Eye (tissue), 1 donor: ENCODE results near the gene ARHGAP18.

Experiments used
- DNase-seq: peaks from one replicate; pipeline ENCODE4 v3.0.0-alpha.2; 2015

The ARHGAP18 gene

DNA sequence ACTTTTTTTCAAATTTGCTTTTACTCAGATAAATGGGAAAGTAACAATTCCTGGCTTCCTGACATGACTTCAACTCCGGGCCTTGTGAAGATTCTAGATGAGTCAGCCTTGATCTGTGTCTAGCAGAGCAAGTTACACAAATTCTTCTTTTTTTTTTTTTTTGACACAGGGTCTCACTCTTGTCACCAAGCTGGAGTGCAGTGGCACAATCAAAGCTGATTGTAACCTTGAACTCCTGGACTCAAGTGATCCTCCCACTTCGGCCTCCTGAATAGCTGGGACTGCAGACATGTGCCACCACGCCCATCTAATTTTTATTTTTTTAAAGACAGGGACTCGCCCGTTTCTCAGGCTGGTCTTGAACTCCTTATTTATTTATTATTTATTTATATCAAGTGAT is 7.3 kb upstream of the ARHGAP18 start:
- DNase-seq, result no peak

DNA sequence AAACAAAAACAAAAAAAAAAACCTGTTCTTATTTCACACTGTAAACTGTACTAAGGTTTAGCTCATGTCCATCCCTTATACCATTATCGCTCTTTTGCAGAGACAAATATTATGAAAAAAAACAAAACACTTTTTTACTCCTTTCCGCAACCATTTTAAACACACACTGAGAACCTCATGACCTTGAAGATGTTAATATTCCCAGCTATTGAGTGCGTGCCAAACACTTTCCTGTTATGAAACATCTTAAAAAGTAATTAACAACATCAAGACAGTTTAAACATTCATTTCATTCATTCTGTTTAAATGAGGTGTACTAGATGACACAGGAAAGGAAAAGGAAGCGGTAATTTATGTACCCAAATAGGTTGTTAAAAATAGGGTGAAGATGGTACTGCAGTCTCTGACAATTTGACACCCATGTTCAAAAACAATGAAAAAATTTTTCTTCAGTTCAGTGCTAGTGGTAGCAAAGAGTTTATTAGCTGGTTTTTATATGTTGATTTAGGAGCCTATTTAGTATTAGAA is 3.9 kb upstream of the ARHGAP18 start:
- no peak for DNase-seq

DNA sequence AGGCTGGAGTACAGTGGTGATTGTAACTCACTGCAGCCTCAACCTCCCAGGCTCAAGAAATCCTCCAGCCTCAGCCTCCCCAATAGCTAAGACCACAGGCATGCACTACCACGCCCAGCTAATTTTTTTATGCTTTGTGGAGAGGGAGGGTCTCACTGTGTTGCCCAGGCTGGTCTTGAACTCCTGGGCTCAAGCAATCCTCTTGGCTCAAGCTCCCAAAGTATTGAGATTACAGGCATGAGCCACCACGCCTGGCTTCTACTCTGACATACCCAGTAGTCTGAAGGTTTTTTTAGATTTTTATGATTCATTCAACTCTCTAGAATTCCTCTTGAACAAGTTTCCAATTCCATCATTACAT is 1.3 kb upstream of the ARHGAP18 start:
- DNase-seq, result no peak

DNA sequence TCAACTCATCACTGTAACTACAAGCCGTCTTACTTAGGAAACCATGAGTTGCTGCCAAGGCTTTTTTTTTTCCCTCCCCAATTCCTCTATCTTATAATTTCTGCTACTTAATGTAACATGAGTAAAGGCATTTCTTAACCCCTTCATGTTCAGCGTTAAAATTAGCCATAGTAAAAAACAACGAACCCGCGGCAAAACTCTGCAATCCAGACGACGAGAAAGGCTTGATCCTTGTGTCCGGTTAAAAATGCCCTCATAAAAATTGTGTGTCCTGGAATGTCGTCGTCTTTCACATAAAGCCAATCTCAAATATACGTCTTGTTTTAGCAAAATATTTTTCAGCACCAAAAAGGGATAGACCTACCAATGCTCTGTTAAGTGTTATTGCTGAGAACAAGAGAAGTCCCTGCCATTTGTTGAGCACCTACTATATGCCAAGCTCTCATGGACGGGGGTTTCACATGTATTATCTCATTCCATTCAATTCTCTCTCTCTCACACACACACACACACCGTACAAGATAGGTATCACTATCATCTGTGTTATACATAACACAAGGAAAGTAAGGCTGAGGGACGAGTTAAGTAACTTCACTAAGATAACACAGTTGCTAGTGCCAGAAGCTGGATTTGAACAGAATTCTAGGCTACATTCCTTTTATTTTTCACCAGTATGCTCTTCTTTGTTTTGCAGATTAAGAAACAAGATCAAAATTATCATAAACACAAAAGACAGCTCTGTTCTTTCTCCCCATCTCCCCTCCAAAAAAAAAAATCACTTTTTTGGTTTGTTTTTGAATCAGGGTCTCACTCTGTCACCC is 683 bp upstream of the ARHGAP18 start:
- DNase-seq, result peak; percentile 33

DNA sequence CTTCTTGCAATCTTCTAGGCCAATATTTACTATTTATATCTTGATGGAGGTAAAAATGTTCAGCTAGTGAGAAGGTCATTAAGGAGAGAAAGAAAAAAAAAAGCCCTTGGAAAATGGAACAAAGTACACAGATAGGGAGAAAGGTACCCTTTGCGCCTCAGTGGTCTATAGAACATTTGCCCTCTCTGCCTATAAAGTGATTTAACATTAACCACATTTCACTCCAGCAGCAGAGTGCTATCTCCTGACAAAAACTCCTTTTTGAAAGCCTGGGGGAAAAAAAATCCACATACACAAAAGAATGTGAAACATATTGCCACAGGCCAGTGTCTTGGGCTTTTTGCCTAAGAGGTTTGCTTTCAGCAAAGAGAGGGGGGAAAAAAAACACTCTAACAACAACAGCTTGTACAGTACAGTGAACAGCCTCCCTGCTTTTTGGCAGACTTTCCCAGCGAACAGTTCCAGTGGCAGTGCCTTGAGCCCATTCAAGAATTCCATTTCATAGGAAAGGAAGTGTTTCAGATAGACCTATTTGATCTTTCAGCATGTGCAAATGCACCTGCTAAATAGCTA is 695 bp downstream of the ARHGAP18 start:
- peak; percentile 66 for DNase-seq

DNA sequence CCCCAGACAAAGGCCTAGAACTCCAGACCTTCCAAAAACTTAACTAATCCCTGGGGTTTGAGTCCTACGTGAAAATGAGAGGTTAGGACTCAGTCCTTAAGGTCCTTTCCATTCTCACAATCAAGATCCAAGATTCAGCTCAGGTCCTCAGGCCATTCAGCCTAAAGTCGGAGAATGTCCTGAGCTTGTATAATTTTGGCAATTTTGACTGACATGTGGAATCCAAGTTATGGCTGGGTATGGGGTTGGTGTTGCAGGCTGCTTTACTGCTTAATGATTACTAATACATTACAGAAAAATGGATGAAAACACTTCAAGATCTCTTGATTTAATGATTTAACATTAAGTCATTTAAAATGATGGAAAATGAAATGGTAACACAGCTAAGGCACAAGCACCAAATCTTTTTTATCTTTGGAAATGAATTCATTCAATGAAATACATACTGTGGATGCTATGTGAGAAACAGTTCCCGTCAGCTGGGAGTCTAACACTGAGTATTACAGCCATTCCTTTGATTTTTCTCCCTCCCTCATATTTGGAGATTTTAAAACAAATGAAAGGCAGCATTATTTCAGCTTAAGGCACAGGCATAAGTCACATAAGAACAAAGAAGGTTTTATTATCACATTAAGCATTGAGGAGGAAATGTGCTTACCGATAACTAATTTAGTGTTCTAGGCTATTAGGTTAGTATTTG is 1.3 kb downstream of the ARHGAP18 start:
- DNase-seq, result no peak

DNA sequence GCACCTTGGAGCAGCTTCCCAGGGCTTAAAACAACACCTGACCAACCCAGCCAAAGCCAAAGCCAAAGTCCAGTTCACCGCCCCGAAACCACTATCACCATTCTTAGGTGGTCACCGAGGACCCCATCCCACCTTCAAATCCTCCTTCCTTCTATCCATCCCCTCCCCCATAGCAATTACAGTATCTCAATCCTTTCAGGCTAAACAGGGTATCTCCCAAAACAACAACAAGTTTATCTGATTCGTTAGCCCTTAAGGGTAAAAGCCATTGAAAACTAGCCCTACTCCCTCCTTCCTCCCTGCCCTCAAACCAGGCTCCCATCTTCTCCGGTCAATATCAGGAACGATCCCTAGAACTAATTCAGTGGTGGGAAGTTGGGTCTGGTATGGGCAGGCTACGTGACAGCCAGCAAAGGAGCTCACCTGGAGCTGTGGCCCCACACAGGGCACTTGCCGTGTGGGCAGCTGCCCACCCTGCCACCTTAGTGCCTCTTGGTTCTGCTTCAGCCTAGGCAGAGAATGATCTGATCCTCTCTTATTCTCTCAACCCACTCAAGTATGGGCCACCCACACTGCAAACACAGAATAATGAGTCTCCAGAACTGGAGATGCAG is 2.0 kb downstream of the ARHGAP18 start:
- DNase-seq, result no peak

DNA sequence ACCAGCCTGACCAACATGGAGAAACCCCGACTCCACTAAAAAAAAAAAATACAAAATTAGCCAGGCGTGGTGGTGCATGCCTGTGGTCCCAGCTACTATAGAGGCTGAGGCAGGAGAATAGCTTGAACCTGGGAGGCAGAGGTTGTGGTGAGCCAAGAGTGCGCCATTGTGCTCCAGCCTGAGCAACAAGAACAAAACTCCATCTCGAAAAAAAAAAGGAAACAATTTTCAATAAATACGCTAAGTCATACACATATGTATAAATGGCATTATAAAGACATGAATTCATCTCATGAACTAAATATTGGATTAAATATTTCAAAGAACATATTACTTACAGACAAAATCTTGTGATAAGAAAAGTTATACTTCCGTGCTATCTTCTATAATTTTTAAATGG is 2.9 kb downstream of the ARHGAP18 start:
- no peak for DNase-seq

DNA sequence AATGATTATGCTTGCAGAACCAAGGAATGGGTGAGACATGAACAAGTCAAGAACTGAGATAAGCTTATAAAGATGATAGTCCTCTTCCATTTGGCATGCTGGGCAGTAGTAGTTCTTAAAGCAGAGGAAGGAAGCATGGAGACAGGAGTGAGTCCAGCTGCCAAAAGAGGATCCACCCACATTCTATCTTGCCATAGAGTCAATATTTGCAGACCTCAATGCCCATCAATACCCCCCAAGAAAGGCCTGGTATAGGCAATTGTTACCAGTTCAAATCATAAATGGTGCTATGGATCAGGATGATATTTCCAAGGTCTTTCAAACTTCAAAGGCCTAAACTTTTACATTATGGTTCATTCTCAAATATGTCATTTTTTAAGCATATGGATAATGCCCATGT is 4.8 kb downstream of the ARHGAP18 start:
- DNase-seq, result no peak

DNA sequence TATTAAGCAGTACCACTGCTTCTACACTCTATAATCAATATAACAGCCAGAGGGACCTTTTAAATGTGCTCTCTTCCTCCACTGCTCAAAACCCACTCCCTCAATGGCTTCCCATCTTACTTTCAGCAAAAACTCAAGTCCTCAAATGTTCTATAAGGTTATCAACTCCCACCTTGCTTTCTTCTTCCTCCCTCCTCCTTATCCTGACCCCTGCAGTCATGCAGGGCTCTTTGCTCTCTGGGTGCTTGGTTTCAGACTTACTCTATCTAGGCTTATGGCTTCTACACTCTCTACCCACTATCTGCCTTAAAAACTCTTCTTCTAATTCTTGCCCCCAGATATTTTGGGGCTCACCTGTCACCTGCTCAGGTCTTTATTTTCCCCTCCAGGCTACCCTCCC is 5.3 kb downstream of the ARHGAP18 start:
- no peak for DNase-seq

DNA sequence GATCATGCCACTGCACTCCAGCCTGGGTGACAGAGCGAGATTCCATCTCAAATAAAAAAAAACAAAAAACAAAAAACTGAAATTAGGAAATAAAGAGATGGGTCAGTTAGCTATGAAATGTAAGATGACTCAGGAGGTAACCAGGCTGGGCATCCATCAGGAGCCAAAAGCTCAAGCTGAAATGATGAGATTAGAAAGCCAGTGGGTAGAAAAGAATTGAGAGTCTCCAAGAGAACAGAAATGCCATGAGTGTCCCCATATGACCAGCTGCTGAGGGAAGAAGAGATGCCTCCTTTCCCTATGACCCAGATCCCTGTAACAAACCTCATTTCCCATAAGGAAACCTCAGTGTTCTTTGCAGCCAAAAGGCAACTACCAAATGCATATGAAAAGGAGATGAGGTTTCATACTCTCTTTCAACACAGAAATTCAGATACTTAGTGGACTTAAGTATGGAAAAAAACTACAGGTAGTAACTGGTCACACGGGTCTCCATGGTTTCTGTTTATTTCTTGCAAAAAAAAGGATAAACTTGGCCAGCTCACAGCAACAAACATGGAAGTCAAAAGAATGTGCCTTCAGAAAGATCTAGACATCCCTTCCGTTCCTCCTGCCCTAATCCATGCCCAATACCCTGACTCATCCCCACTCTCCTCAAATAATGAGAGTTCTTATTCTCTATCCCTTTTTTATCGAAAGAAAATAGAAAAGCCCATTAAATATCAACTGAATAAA is 8.1 kb downstream of the ARHGAP18 start:
- no peak for DNase-seq

DNA sequence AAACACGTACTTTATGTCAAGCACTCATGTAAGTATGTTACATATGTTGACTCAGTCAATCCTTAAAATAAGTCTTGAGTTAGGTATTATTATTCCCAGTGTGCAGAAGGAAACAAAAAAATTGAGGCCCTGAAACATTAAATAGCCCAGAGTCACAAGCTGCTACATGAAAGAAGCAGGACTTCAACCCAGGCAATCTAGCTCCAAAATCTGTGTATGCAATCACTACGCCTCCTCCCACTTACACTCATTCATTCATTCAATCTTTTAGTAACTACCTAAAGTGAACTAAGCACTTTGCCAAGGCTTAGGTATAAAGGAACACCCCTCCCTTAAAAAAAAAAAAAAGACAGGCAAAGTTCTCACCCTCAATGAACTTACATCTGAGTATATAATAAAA is 9.3 kb downstream of the ARHGAP18 start:
- DNase-seq, result no peak

DNA sequence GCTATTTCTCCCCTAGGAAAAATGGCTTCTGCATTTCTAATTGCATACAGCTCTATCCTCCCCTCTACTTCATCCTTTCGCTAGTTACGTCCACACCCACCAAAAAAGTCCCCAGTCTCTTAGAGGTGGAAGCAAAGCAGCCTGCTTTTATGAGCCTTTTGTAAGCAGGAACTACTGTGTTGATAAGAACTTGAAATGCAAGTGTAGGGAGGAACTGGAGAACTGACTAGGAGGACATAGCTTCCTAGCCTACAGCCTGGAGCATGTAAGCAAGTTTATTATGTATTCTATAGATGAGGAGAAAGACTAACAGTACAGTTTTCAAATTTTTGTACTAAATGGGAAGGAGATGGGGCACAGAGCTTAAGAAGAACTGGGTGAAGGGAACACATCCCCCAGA is 10.3 kb downstream of the ARHGAP18 start:
- no peak for DNase-seq

DNA sequence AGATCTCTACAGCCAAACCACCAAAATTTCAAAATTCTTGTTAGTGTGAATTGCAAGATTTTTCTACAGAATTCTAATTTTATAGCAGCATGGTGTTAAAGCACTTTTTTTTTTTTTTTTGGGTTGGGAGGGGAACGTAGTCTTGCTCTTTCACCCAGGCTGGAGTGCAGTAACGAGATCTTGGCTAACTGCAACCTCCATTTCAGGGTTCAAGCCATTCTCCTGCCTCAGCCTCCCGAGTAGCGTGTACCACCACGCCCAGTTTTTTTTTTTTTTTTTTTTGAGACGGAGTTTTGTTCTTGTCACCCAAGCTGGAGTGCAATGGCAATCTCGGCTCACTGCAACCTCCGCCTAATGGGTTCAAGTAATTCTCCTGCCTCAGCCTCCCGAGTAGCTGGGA is 11.5 kb downstream of the ARHGAP18 start:
- no peak for DNase-seq

DNA sequence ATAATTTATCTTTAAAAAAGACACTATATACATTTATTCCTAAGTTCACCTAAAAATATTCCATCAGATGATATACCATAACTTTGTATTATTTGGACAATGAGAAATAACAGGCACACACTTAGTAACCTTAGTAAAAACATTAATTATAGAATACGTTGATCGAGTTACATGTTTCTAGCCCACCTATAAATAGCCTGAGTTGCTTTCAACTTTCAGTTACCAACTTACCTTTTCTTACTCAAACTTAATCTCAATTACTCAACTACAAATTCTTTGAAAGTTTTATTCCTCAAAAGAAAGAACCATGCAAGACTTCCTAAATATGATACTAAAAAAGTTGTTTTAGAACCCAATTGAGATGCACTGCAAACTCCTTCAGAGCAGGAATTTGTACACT is 12.2 kb downstream of the ARHGAP18 start:
- no peak for DNase-seq

DNA sequence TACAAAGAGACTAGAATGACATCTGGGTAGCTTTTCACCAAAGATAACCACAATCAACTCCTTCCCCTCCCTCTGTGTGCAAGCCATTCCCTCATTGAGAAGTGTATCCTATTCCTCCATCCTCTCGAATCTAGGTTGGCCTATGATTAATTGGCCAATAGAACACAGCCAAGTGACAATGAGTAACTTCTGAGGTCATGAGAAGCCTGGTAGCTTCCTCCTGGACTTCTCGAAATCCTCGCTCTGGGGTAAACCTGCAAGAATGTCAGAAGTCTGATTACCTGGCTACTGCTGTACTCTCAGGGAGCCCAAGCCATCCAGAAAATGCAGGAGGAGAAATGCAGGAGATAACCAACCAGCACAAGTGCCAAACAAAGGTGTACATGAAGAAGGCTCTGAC is 13.1 kb downstream of the ARHGAP18 start:
- DNase-seq, result no peak

DNA sequence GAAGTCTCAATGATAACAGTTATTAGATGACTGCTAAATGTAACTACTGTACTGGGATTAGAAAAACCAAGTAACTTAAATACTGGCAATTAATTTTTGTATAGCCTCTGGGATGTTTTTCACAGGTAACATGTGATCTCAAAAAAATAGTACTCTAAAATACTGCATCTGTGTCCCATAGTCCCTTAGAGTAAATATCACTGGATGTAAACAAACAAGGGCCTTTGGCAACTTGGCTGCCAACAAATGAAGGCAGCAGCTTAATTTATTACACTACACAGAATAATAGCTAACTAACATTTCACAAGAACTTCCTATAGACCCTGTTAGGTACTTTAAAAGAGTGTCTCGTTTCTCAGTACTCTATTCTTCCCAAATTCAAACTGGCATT is 14.0 kb downstream of the ARHGAP18 start:
- no peak for DNase-seq

DNA sequence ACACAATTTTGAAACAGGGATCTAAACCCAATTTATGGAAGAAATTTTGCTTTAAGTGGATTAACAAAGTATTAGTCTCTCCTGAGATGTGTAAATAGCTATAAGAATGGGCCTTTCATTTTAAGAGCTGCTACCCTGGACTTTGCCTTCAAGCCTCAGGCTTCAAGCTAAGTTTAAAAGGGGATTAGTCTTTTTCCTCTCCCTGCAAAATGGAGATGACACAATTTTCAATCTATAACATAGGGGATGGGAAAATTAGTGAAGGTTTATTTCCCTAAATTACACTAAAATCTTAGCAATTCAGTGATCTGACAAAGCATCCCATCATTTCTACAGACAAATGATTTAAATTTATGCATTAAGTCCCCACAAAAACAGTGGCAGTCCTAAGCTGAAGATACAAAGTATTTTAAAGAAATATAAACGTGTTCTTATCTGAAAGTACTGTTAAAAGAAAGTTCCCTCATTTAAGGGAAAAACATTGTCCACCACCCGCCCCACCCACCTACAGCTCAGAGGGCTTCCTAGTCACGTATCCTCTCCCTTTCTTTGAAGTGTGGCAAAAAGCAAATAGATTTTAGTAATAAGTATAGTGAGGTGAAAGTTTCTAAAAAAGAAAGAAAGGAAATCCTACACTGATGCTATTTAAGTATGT is 14.5 kb downstream of the ARHGAP18 start:
- DNase-seq, result no peak

DNA sequence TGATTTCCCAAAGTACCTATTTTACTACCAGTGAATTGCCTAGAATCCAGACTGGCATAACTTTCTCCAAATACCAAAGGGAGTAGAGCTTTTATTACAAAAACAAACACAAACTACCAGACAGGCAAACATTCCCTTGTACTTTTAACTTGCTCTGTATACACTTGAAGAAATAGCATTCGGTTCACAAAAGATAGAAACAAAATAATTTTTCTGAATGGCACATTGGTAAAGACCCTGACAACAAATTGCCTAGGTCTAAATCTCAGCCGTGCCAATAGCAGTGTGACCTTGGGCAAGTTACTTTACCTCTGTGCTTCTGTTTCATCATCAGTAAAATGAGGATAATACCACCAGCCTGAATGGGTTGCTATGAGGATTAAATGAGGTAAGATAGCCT is 15.9 kb downstream of the ARHGAP18 start:
- no peak for DNase-seq

DNA sequence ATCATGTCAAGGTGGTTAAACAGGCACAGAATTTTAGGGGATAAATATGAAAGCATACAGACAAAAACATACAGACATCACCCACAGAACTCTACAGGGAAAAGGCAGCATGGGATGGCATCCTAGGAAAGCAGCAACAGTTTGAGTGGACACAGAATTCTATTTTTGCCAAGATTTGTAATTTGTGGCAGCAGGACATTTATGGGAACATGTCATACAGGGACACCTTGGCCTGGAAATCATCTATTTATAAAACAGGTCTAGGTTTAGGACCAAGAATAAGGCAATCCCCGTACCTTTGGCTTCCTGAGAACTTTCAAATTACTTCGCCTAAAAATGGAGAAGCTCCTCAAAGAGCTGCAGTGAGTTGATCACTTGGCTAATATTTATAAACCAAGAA is 17.5 kb downstream of the ARHGAP18 start:
- no peak for DNase-seq

DNA sequence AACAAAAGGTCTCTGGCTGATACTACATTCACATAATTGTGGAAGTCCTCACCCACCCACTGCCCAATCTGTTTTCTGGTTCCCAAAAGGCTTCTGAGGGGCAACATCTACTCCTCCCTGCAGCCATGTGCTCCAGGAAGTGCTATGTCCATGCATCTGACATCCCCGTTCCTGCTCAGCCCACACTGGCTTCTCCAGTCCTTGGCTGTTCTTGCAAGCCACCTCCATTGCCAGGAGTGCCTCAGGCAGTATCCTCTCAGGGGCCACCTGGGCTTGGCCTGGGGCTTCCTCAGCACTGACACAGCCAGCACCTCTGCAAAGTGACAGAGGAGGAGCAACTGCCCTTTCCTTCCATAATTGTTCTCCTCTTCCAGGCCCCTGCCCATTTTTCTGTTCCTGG is 18.3 kb downstream of the ARHGAP18 start:
- DNase-seq, result no peak

DNA sequence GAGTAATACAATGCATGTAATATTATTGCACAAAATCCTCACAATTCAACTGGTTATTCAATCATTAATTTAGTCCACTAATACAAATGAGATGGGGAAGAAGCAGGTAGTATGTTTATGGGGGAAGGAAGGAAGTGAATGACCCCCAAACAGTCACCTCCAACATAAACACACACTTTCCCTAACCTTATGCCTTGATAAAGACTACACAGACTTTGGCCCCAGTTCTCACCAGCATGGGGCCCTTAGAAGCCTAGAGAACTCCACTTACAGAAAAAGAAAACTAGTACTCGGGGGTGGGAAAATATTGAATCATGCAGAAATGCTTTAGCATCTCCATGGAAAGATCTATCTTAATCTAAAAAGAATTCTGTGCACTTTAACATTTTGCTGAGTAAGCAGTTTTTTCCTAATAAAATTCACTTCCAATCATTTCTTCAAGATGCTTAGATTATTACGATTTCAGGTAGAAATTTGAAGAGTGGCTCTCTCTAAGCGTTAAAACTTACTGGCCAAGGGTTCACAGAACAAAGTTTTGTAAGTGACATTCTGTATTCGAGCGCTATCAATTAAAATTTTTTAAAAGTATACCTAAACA is 18.8 kb downstream of the ARHGAP18 start:
- DNase-seq, result no peak
